ENCODE measurements around the gene ARHGEF28. TPM values are rescaled to one million over a fixed set of nuclear protein-coding genes. Genes with fewer than 3 reads are reported as not detected.

ARHGEF28 gene
- total RNA-seq, 4 donors from 2014 or later = 13.3 to 19.0 (median 16.9) TPM

DNA sequence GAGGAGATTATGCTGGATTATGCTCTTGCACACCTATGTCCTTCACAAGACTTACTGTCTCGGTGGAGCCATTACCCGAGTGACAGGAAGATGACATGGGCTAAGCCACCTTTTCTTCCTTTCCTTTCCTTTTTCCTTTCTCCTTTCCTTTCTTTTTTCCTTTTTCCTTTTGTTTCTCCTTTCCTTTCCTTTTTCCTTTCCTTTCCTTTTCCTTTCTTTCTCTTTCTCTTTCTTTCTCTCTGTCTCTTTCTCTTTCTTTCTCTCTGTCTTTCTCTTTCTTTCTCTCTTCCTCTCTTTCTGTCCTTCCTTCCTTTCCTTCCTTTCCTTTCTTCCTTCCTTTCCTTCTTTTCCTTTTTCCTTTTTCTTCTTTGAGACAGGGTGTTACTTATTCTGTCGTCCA lies 202.5 kb downstream of the ARHGEF28 start:
- H3K4me1 ChIP-seq = no peaks in the 10 kb centered on the region

DNA sequence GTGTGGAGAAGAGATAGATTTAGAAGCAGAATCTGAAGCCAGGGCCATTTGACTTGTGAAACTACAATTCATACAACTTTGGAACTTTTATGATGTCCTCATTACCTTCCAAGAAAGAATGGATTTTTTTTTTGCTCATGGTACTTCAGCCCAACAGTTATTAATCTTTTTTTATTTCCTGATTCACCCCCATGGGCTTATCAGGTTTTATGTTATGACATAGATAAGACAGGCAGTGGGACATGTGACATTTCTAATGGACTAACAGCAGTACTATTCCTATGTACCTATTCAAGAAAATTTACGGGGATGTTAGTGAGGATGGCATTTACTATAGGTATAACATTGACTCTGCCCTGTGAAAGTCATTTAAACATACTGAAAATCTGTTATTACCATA lies 204.7 kb downstream of the ARHGEF28 start:
- no peak for DNase-seq
- H3K36me3 ChIP-seq = no peaks in the 10 kb centered on the region
- no peak overlapping the region for H3K27ac ChIP-seq
- H3K4me1 ChIP-seq = no peaks in the 10 kb centered on the region
- H3K4me3 ChIP-seq = no peak overlapping the region
- no peak for TF ChIP-seq POLR2A (IDR thresholded peaks at IDR 0.05)
- TF ChIP-seq, protein P1, sequence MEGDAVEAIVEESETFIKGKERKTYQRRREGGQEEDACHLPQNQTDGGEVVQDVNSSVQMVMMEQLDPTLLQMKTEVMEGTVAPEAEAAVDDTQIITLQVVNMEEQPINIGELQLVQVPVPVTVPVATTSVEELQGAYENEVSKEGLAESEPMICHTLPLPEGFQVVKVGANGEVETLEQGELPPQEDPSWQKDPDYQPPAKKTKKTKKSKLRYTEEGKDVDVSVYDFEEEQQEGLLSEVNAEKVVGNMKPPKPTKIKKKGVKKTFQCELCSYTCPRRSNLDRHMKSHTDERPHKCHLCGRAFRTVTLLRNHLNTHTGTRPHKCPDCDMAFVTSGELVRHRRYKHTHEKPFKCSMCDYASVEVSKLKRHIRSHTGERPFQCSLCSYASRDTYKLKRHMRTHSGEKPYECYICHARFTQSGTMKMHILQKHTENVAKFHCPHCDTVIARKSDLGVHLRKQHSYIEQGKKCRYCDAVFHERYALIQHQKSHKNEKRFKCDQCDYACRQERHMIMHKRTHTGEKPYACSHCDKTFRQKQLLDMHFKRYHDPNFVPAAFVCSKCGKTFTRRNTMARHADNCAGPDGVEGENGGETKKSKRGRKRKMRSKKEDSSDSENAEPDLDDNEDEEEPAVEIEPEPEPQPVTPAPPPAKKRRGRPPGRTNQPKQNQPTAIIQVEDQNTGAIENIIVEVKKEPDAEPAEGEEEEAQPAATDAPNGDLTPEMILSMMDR (IDR thresholded peaks at IDR 0.05) = no peak
- H3K27me3 ChIP-seq = no peaks in the 10 kb centered on the region
- H3K9me3 ChIP-seq = no peaks in the 10 kb centered on the region

More for the DNA sequence above, 202.5 kb downstream of the ARHGEF28 start:
- TF ChIP-seq, protein P1 (IDR thresholded peaks at IDR 0.05) = no peak
- no peak for TF ChIP-seq POLR2A (IDR thresholded peaks at IDR 0.05)
- no peaks in the 10 kb centered on the region for H3K9me3 ChIP-seq
- no peaks in the 10 kb centered on the region for H3K36me3 ChIP-seq
- DNase-seq = no peak
- H3K27me3 ChIP-seq = no peaks in the 10 kb centered on the region
- H3K4me3 ChIP-seq = no peak overlapping the region
- H3K27ac ChIP-seq = no peak overlapping the region

GRCh38 chr5:73831066-73831465 lies 205.1 kb downstream of the ARHGEF28 start:
- Histone ChIP-seq H3K27me3 (no peaks in the 10 kb centered on the region), H3K27ac (no peak overlapping the region), H3K4me3 (no peak overlapping the region), H3K4me1 (no peaks in the 10 kb centered on the region), H3K9me3 (no peaks in the 10 kb centered on the region), H3K36me3 (no peaks in the 10 kb centered on the region)
- DNase-seq = no peak
- no peak for TF ChIP-seq POLR2A (IDR thresholded peaks at IDR 0.05)
- TF ChIP-seq, protein P1 (IDR thresholded peaks at IDR 0.05) = no peak

DNA sequence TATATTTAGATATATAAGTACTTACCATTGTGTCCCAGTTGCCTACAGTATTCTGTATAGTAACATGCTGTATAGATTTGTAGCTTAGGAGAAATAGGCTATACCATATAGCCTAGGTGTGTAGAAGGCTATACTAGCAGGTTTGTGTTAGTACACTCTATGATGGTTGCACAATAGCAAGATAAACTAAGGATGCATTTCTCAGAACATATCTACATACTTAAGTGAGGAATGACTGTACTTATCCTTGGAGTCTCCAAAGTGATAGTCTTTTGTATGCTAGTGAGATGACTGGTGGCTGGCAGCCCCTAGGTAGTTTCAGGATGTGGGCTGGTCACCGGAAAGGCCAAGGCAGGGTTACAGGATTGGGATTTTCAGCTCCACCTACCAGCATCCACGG lies 208.7 kb downstream of the ARHGEF28 start:
- DNase-seq = no peak
- Histone ChIP-seq H3K4me1 (no peaks in the 10 kb centered on the region), H3K9me3 (no peaks in the 10 kb centered on the region), H3K27ac (no peak overlapping the region), H3K36me3 (no peaks in the 10 kb centered on the region), H3K4me3 (no peak overlapping the region), H3K27me3 (no peaks in the 10 kb centered on the region)
- no peak for TF ChIP-seq POLR2A (IDR thresholded peaks at IDR 0.05)
- TF ChIP-seq, protein P1 (IDR thresholded peaks at IDR 0.05) = no peak

DNA sequence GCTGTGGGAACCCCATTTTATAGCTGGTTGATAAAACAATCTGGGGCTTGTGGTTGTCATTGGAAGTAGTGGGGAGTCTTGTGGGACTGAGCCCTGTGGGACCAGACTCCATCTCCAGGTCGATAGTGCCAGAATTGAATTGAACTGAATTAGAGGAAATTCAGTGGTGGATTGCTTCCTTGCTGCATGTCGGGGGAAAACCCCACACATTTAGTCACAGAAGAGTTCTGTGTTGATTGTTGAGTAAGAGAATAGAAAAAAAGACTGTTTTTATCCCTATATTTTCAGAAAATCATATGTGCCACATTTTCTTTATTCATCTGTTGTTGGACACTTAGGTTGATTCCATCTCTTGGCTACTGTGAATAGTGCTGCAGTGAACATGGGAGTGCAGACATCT lies 209.7 kb downstream of the ARHGEF28 start:
- Histone ChIP-seq H3K27me3 (no peaks in the 10 kb centered on the region), H3K9me3 (no peaks in the 10 kb centered on the region), H3K4me1 (no peaks in the 10 kb centered on the region), H3K4me3 (no peak overlapping the region), H3K27ac (no peak overlapping the region), H3K36me3 (no peaks in the 10 kb centered on the region)
- no peak for DNase-seq
- TF ChIP-seq, protein P1 (IDR thresholded peaks at IDR 0.05) = no peak
- no peak for TF ChIP-seq POLR2A (IDR thresholded peaks at IDR 0.05)

DNA sequence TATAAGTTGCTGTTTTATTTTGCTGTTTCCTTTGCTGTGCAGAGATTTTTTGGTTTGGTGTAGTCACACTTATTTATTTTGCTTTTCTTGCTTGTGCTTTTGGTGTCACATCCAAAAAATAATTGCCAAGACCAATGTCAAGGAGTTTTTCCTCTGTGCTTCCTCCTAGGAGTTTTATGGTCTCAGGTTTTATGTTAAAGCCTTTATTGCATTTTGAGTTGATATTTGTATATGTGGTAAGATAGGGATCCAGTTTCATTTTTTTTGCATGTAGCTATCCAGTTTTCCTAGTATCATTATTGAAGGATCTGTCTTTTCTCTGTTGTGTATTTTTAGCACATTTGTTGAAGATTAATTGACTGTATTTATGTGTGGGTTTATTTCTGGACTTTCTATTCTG lies 210.6 kb downstream of the ARHGEF28 start:
- H3K4me1 ChIP-seq = no peaks in the 10 kb centered on the region
- no peaks in the 10 kb centered on the region for H3K9me3 ChIP-seq
- no peak overlapping the region for H3K4me3 ChIP-seq
- no peak for DNase-seq
- no peaks in the 10 kb centered on the region for H3K36me3 ChIP-seq
- TF ChIP-seq, protein P1 (IDR thresholded peaks at IDR 0.05) = no peak
- no peak for TF ChIP-seq POLR2A (IDR thresholded peaks at IDR 0.05)
- no peaks in the 10 kb centered on the region for H3K27me3 ChIP-seq
- no peak overlapping the region for H3K27ac ChIP-seq
